ENCODE results near the gene BDH2.

Gene BDH2

DNA sequence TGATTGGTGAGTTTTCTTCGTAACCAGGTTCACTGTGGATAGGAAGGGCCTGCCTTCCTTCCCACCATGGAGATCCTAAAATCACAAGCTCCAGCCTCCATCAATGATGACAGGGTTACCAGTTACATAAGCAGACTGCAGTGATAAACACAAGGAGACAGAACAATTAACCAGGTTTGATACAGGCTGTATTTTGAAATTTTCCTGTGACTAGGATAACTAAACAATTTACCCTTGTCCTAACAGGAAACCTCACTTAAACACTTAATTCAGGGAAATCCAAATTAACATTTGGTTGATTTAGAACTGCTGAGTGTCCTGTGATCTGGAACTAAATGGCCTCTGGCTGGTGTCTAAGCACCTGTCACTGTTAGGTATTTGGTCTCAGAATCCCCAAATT lies 20.0 kb downstream of the BDH2 start:
- no peak for DNase-seq (ENCODE audit: low spot score)

DNA sequence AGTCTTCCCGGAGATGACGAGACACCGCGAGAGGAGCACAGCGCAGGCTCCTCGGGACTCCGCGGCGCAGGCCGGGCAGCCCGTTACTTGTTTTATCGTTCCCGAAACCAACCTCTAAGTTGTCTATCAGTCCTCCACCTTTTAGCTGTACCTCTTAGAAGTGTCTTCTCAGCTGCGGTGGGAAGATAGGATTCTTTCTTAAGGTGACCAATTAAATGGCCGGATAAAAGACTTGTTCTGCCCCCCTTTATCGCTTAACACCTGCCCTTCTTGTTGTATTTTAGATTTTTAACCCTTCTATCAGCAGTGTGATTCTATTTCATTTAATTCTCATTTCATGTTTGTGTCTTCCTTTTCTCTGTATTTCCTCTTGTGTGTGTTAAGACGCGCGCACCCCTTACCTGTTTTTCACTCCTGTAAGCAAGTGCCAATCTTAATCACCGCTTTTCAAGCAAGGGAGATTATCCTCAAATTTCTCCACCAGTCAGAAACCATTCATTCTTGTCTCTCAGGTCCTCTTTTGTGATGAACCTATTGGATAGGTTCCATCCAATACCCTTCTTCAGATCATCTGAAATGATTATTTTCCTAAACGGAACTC lies 22.8 kb downstream of the BDH2 start, which contains the start of gene SLC9B2:
SLC9B2 (minus strand) TSS at position 15 of the 601 bp plus-strand sequence. CDS start 9,211 bp downstream, outside the sequence.
- DNase-seq (ENCODE audit: low spot score) = no peak

DNA sequence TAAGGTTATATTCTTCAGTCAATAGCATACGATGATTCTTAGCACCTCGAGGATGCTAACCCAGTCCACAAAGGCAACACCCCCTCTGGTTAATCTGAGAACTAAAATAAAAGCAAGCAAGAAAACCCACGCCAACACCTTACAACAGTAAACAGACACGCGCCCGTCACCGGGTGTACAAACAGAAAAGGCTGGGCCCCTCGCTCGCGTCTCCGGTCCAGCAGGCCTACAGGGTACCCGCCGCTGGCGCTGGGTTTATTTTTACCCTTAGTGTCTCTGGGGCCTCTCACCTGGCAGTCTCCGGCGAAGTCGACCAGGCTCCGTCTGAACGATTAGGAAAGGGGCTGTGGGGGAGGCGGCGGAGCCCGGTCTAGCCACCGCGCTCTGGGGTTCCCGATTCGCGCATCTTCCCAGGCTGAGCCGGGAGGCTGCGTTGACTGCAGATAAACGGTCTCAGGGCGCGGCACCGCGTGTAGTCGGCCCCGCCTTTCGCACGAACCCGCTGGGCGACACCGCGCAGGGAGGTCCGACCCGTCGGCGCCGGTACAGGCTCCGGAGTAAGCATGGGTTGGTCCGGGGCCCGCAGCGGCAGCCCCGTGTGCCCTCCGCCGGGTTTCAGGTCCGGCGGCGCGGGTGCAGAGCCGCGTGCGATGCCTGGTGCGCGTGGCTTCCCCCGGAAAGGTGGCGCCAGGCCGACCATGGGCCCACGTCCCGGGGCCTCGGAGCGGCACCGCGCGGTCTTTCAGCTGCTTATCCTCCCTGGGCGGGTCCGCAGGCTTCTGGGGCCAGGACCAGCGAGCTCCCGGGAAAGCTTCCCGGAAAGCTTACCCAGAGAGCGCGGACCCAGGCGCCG lies 23.5 kb downstream of the BDH2 start:
- DNase-seq (ENCODE audit: low spot score) = peak; percentile 34

DNA sequence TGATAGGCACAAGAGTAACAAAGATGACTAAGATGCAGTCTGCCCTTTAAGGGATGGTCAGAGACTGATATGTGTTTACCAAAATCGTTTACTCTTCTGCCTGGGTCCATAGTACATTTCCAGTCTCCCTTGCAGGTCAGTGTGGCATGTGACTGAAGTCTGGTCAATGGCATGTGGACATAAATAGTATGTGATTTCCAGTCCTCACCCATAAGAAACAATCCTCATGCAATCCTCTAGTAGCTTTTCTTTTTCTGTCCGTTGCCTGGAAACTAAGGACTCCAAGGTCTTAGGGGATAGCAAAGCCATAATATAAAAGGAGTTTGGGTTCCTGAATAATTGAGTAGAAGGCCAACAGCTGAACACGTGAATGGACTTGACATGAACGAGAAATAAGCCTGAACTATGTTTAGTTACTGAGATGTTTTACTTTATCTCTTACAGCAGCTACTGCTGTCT lies 24.2 kb downstream of the BDH2 start:
- peak; percentile 27 for DNase-seq (ENCODE audit: low spot score)

DNA sequence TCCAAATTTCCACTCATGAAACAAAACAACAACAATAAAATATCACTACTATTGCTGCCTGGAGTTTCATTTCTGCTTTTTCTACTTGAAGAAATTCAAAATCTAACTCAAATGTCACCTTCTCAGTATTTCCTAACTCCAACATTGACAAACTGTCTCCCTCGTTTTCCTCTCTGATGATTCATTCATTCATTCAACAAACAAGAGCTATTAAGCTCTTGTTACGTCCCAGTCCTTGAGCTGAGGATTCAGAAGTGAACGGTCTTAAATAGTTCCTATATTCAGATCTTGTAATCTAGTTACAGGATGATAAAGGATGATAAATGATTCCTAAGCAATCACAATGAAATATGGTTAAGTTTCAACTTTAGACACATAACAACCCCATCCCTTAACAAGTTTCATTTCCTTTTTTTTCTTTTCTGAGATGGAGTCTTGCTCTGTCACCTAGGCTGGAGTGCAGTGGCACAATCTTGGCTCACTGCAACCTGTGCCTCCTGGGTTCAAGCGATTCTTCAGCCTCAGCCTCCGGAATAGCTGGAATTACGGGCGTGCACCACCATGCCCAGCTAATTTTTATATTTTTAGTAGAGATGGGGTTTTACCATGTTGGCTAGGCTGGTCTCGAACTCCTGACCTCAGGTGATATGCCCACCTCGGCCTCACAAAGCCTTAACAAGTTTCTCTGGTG lies 24.7 kb downstream of the BDH2 start:
- DNase-seq (ENCODE audit: low spot score) = no peak

DNA sequence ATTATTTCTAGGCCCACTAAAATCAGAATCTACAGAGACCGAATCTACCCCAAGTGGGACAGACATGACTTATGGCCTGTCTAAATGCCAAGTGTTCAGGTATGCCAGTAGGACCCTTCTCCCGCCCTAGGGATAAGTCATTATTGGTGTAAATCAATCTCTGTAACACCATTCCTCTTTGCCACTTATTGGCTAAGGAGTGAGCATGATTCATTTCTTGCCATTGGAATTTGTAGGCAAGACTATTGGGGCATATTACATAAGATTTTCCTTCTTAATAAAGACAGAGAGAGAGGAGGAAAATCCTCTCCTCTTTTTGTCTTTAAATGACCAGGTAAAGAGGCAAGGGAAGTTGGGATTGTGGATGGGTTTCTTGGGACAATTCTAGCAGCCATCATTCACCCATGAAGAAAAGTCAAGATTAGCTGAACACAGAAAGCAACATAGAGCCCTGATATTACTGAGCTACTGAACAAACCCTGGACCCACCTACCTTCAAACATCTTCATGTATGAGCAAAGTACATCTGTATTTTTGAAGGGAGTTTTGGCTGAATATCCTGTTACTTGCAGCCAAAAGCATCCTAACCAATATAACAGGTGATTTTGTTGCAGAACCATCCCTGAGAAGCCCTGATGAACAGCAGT lies 25.7 kb downstream of the BDH2 start:
- no peak for DNase-seq (ENCODE audit: low spot score)

DNA sequence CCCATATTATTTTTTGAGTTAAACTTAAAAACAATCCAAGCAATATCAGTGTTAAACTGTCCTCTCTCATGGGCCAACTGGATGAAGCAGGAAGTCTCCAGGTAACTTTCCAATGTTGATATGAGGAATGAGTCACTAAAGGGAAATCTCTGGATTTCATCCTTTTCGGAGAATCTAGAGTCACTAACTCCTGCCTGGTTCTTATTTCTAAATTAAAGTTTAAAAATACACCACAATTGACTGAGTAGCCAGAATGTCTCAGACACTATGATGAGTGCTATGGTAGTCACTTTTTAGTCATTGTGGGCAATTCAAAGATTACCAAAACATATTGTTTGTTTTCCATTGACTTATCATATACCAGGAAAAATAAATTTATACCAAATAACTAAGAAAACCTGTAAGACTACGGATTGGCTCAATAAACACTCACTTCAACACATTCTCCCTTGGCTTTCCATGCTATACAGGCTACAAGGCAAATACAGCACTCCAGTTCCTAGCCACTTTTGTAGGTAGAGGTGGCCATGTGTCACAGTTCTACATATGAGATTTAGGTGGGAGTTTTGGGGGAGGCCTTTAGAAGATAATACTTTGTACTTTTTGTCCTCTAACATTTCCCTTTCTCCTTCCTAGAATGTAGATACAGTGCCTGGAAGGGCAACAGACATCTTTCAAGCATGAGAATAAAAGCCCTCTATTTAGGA lies 31.6 kb downstream of the BDH2 start:
- DNase-seq (ENCODE audit: low spot score) = no peak

DNA sequence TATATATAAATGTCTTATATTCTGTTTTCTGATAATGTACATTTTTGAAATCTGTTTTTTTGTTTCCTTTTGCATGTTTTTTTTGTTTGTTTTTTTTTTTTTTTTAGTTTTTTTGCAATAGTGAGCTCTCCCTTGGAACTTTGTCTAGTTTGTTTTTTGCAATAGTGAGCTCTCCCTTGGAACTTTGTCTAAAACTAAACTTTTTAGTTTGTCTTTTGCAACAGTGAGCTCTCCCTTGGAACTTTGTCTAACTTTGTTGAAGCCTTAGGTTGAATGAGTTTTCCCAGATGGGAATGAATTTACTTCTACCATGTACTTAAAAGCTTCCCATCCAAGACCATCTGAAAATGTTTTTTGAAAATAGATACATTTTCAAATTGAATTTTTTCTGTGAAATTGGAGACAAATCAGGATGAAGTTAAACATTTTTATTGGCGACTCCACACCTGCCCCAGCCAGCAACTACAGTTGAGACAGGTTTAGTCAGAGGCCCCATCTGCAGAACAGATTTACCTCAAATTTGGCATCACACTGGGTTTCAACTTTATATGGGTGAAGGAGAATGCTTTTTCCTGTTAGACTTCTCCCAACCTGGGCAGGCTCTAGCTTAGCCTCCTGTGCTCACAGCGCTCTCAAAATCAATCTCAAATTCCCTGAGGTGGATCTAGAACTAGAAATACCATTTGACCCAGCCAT lies 39.0 kb downstream of the BDH2 start:
- no peak for DNase-seq (ENCODE audit: low spot score)

DNA sequence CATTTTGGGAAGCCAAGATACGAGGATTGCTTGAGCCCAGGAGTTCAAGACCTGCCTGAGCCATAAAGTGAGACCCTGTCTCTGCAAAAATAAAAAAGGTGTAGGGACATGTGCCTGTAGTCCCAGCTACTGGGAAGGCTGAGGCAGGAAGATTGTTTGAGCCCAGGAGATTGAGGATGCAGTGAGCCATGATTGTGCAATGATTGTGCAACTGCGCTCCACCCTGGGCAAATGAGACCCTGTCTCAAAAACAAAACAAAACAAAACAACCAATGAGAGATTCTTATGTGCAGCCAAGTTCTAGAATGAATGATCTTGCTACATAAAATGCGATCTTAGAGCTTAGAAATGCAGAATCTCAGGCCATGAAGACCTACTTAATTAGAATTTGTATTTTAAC lies 45.6 kb downstream of the BDH2 start:
- no peak for DNase-seq (ENCODE audit: low spot score)

DNA sequence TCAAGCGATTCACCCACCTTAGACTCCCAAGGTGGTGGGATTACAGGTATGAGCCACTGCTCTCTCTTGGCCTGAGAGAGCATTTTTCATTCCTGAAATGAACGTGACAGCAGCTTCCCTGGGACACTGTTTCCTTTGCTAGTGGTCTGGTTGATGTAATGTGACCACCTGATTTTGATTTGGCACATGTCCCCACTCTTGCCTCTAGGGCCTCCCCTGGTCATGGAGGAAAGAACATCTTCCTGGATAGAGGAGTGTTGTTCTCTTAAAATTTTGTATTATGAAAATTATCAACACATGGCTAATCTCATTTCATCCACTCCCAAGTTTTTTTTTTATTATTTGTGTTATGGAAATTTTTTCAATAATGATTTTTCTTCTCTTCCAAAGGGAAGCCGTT lies 46.9 kb downstream of the BDH2 start:
- DNase-seq (ENCODE audit: low spot score) = no peak

DNA sequence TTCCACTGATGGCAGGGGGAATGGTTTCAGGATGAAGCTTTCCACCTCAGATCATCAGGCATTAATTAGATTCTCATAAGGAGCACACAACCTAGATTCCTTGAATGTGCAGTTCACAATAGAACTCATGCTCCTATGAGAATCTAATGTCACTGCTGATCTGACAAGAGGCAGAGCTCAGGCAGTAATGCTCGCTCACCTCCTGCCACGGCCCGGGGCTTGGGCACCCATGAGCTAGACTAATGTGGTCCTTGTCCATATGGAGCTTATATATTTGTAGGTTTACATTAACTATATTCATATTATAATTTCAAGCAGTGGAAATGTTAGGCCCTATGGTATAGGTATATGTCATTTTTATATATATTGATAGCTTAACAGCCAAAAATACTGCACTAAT lies 47.5 kb downstream of the BDH2 start:
- no peak for DNase-seq (ENCODE audit: low spot score)

DNA sequence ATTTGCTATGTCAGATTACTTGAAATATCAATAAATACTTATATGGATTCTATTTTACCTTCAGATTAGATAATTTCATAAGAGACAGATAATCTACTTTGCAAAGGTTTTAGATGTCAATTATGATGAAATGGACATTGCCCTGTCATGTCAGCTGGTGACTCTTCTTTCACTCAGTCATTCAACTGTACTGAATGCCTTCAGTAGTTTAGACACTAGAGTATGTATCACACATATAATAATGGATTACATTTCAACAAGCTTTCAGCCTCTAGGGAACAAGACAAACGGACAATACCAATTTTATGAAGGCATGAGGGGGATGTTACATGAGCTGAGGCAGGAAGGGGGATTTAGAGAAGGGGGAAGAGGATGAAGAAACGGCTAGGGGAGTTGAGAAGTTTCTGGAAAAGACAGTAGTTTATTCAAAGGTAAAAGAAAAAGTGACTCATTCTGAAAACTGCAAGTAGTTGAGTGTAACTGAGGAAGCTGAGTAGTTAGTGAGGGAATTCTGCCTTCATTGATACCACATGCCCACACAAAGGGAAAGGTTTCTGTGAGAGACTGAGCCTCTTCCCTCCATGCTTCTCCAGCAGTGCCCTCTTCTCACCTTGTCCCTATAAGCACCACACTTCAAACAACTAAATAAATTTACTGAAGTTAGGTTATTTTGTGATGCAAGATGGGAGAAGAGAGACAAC lies 48.7 kb downstream of the BDH2 start:
- DNase-seq (ENCODE audit: low spot score) = no peak

DNA sequence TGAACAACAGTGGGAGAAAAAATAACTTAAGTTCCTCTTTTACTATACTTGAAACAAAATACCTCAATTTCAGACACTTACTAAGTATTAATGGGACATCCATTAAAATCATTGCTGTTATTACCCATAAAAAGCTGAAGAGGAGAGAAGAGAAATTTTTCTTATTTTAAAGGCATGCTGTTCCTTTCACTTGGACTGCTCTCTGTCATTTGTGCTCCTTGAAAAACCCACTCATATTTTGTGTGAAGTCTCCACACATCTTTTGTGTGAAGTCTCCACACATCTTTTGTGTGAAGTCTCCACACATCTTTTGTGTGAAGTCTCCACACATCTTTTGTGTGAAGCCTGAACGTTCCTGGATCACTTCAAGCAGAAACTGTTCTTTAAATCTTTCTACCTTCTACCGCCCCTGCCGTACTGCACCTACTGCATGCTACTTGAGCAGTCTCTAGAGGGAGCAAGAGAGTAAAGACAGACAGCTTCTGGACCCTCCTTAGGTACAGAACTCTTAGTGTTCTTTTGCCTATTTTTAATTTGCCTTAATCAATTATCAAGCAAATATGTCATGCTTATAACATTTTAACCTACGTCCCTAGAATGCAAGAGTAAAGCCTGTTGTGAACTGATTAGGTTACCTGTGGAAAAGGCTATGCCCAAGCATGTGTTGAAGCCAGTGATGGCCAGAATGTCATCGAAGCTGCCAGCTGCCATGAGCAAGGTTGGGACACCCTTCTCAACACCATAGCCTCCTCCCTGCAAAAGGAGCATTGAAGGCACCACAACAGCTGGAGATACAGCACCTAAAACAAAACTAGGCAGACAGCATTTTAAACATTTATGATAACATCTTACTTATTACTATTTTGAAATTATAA lies 53.0 kb downstream of the BDH2 start:
- DNase-seq (ENCODE audit: low spot score) = peak; percentile 7

DNA sequence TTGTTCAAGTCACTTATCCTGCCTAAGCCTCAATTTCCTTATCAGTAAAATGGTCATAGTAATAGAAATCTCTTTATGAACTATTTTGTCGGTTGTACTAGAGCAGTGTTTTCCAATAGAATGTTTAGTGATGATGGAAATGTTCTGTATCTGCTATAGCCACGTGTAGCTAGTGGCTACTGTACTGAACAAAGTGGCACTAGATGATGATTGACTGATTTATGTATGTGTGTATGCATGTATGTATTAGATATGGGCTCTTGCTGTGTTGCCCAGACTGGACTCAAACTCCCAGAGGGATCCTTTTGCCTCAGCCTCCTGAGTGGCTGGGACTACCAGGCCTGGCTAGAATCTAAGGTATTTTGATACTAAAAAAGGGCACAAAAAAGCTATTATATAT lies 55.5 kb downstream of the BDH2 start:
- DNase-seq (ENCODE audit: low spot score) = no peak

DNA sequence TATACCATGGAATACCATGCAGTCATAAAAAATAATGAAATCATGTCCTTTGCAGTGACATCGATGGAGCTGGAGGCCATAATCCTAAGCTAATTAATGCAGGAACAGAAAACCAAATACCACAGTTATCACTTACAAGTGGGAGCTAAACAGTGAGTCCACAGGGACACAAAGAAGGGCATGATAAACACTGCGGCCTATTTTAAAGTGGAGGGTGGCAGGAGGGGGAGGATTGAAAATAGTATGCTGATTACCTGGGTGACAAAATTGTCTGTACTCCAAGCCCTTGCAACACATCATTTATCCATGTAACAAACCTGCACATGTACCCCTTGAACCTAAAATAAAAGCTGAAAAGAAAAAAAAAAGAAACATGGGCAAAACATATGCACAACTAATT lies 63.5 kb downstream of the BDH2 start:
- no peak for DNase-seq (ENCODE audit: low spot score)

DNA sequence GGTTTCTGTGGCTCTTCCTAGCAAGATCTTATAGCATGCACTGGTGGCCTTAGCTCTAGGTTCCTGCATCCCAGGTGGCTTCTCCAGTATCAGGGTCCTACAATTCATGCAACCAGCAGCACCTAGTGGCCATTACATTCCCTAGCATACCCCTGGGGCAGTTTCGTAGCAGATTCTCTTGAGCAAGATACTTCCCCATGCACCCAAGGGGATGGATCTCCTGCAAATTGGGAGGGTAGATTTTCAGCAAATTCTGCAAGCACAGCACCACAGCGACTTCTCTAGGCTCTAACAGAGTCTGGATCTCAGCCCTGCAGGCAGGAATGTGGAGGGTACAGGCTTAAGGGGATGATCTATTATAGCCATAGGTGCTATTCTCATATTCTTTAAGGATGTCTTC lies 67.1 kb downstream of the BDH2 start:
- peak; percentile 12 for DNase-seq (ENCODE audit: low spot score)

DNA sequence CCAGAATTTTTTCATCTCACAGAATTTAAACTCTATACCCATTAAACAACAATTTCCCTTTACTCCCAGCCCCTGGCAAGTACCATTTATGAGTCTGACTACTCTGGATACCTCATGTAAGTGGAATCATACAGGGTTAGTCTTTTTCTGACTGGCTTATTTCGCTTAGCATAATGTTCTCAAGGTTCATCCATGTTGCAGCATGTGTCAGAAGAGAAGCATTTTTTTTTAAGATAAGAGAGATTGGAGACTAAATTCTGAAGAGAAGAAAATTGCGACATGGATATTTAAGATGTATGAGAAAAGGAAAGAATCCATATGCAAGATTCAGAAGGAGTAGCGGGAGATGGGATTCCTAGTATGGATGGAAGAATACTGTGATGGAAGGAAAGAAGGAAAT lies 68.8 kb downstream of the BDH2 start:
- DNase-seq (ENCODE audit: low spot score) = no peak

DNA sequence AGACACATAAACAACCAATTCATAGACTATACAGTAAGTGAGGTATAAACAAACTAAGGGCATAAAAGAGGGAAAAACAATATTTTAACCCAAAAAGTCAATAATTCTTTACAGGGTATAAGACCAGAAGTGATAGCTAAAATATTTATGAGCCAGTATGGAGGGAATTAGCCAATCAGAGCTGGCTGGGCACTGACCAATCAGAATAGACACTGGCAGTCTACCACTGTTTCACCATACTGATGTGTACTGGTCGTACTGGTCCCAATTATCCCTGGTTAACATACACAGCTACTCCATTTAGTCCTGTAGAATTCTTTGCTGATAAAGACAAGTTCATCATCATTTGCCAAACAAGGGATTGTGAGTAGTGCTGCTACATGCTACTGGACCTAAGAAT lies 70.3 kb downstream of the BDH2 start:
- DNase-seq (ENCODE audit: low spot score) = no peak
